GM12873 (cell line): Measurements from ENCODE around the gene IL18R1.

Experiments
- CTCF ChIP-seq: IDR thresholded peaks from 2 replicates; pipeline ENCODE4 v1.5.1; 2012; ENCODE audit warnings: low read depth, mild to moderate bottlenecking, moderate library complexity, low read length, control low read depth; ENCODE audit not compliant: insufficient read depth; ENCODE audit errors: missing control alignments

Gene IL18R1, protein sequence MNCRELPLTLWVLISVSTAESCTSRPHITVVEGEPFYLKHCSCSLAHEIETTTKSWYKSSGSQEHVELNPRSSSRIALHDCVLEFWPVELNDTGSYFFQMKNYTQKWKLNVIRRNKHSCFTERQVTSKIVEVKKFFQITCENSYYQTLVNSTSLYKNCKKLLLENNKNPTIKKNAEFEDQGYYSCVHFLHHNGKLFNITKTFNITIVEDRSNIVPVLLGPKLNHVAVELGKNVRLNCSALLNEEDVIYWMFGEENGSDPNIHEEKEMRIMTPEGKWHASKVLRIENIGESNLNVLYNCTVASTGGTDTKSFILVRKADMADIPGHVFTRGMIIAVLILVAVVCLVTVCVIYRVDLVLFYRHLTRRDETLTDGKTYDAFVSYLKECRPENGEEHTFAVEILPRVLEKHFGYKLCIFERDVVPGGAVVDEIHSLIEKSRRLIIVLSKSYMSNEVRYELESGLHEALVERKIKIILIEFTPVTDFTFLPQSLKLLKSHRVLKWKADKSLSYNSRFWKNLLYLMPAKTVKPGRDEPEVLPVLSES

DNA sequence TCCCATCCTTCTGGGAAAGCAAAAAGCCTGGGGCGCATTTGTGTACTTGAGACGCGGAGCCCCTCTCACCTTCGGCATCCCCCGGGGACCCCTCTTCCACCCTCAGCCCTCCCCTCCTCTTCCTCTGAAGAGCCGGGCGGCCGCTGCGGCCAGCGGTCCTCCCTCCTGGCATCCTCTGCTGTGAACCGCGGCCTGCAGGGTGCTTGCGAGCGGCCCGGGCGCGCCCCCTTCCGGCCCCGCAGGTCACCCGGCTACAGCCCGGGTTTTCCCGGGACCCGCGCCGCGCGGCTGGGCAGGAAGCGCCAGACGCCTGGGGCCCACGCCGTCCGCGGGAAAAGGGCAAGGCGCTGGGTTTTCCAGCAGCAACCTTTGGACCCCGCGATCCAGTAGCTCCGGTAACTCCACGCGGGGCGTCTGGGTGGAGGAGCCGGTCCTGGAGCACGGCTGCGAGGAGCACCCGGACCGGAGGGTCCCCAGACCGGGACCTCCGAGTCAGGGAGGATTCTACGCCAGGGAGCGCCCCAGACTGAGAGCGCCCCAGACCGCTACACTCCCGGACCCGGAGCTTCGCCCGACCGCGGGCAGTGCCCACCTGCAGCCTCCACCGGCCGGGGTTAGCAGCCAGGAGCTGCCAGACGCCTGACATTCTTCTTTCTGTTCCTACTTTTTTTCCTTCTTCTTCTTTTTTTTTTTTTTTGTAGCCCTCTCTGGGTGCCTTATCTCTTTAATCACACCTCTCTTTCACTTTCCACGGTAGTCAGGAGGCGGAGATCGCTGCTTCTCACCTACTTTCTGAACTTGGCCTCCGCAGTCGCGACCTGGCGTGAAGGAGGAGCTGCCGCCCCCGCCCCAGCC lies at the start of gene IL18R1:
Gene IL18R1 (plus strand): TSS at position 271 of the 855 bp plus-strand sequence. CDS start 6,865 bp downstream, outside the sequence.
- peak; percentile 67 for TF ChIP-seq CTCF

GRCh38 chr2:102306125-102306524 lies 49.5 kb upstream of the IL18R1 start:
- no peak for TF ChIP-seq CTCF

DNA sequence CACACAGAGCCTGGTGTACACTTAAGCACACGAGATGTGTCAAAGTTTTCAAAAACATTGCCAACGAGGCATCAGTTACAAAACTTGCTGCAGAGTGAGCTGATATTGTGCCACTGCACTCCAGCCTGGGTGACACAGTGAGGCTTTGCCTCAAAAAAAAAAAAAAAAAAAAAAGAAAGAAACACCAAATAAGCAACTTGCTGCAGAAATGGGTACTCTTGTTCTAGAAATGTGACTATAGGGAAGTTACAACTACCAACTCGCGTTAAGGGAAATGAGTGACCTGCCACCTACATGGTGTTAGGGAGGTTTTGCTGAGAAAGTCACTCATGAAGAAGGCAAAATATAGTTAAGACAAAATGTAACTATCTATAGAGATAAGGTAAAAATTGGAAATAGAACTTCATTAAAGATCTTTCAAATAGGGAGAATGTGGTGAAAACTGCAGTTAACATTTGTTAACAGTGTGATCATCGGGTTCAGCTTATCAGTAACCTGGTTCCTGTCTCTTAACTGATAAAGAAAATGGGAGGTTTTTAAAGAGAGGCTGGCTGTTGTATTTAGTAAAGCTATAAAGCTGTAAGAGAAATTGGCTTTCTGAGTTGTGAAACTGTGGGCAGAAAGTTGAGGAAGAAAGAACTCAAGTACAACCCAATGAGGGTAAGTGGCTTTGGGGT lies 44.5 kb upstream of the IL18R1 start, which contains the start of gene IL1RL1:
Gene IL1RL1 (plus strand): TSS at position 600 of the 677 bp plus-strand sequence. CDS start 26,702 bp downstream, outside the sequence.
- no peak for TF ChIP-seq CTCF

- TF ChIP-seq CTCF: no peak
Observed at GRCh38 chr2:102313025-102313424, 42.6 kb upstream of the IL18R1 start.

DNA sequence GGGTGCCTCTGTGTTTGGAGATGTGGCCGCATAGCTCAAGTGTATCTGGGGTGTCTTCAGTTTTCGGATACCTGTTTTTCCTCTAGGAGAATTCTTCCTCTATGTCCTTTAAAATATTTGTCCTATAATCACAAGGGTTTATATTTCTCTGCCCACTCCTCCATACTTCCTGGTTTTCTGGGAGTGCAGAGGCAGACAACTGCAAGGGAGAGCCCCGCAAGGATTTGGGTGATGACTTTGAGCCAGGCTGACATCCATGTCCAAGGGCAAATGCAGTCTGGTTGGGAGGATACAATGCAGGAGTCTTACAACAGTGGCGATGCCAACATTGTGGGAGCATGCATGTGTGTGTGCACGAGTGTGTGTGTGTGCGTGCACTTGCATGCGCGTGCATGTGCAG lies 42.1 kb upstream of the IL18R1 start:
- TF ChIP-seq CTCF: no peak

DNA sequence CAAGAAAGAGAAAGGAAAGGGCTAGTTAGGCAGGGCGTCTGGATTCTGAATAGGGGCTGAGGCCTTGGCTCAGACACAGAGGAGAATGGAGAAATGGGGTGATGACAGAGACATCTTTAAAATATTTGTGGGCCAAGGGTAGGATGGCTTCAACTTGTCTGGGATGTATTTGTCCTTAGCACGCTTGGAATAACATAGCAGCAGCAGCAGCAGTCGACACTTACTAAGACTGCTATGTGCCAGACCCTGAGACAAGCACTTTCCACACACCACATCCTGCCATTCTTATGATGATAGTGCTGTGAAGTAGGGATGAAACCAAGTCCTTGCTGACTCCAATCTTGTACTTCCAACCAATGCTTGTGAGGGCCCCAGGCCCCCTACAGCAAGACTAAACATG lies 41.6 kb upstream of the IL18R1 start:
- TF ChIP-seq CTCF: no peak
